Panc1 (cell line): ENCODE results near the gene FSHR.

Experiments
- CTCF ChIP-seq: fragments of 450-650 bp; IDR thresholded peaks from 2 replicates; pipeline ENCODE4 v1.5.1; 2017; ENCODE audit warnings: mild to moderate bottlenecking
- POLR2AphosphoS5 ChIP-seq: IDR thresholded peaks from 2 replicates; pipeline ENCODE4 v1.6.1; 2012; ENCODE audit warnings: mild to moderate bottlenecking, low read depth, low read length, moderate library complexity
- SIN3A ChIP-seq: IDR thresholded peaks from 2 replicates; pipeline ENCODE4 v1.6.1; 2012; ENCODE audit warnings: low read depth, mild to moderate bottlenecking, low read length, moderate library complexity, borderline replicate concordance; ENCODE audit not compliant: insufficient read depth
- TCF7L2 ChIP-seq: IDR thresholded peaks from 2 replicates; pipeline ENCODE4 v1.6.1; 2011; ENCODE audit warnings: mild to moderate bottlenecking, low read depth, low read length, inconsistent platforms
- TF ChIP-seq, protein P1 (sequence below), 2 experiments: IDR thresholded peaks; 2 replicates each; pipeline ENCODE4 v1.6.1; 2011 to 2012; ENCODE audit warnings: low read depth in 2 of 2, control low read depth in 1 of 2, low read length in 1 of 2, mild to moderate bottlenecking in 1 of 2, moderate library complexity in 1 of 2; ENCODE audit not compliant: insufficient read depth in 1 of 2

DNA sequence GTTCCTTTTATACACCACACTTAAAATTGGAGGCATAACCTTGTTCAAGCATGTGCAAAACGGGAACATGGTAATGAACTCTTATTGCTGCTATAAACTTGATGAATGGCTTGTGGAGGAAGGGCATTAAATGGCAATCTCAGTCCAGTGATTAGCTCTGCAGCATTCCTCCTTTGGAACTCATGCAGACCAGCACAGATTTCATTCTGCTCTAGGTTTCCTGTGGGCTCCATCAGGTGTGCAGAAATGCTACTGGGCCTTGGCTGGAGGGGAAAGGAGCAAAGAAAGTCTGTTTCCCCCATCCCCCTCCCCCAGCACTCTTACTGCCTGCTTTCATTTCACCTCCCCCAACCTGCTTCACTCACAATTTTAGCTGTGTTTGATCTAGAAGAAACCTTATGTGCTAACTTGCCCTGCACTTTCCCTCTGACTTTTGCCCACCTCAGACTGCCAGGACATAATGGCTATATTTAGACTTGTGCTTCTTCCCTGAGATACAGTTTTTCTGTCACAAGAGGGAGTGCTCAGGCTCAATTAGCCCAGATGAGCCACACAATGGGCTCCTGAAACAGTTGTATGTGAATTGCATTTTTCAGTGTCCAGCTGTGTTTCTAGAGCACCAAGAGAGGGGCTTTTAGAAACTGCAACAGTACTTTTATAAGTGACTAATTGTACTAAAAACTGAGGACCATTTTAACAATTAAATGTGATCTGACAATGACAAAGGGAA, 109.8 kb downstream of the FSHR start:
- no peak for TF ChIP-seq CTCF
- TF ChIP-seq, protein P1, sequence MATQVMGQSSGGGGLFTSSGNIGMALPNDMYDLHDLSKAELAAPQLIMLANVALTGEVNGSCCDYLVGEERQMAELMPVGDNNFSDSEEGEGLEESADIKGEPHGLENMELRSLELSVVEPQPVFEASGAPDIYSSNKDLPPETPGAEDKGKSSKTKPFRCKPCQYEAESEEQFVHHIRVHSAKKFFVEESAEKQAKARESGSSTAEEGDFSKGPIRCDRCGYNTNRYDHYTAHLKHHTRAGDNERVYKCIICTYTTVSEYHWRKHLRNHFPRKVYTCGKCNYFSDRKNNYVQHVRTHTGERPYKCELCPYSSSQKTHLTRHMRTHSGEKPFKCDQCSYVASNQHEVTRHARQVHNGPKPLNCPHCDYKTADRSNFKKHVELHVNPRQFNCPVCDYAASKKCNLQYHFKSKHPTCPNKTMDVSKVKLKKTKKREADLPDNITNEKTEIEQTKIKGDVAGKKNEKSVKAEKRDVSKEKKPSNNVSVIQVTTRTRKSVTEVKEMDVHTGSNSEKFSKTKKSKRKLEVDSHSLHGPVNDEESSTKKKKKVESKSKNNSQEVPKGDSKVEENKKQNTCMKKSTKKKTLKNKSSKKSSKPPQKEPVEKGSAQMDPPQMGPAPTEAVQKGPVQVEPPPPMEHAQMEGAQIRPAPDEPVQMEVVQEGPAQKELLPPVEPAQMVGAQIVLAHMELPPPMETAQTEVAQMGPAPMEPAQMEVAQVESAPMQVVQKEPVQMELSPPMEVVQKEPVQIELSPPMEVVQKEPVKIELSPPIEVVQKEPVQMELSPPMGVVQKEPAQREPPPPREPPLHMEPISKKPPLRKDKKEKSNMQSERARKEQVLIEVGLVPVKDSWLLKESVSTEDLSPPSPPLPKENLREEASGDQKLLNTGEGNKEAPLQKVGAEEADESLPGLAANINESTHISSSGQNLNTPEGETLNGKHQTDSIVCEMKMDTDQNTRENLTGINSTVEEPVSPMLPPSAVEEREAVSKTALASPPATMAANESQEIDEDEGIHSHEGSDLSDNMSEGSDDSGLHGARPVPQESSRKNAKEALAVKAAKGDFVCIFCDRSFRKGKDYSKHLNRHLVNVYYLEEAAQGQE (IDR thresholded peaks at IDR 0.05; ENCODE audit: insufficient read depth in 1 of 2, low read depth in 2 of 2, low read length in 1 of 2) = no peak
- no peak for TF ChIP-seq POLR2AphosphoS5
- no peak for TF ChIP-seq SIN3A
- TF ChIP-seq TCF7L2 = no peak
